Measurements from ENCODE around the gene CBFA2T2.

The CBFA2T2 gene

DNA sequence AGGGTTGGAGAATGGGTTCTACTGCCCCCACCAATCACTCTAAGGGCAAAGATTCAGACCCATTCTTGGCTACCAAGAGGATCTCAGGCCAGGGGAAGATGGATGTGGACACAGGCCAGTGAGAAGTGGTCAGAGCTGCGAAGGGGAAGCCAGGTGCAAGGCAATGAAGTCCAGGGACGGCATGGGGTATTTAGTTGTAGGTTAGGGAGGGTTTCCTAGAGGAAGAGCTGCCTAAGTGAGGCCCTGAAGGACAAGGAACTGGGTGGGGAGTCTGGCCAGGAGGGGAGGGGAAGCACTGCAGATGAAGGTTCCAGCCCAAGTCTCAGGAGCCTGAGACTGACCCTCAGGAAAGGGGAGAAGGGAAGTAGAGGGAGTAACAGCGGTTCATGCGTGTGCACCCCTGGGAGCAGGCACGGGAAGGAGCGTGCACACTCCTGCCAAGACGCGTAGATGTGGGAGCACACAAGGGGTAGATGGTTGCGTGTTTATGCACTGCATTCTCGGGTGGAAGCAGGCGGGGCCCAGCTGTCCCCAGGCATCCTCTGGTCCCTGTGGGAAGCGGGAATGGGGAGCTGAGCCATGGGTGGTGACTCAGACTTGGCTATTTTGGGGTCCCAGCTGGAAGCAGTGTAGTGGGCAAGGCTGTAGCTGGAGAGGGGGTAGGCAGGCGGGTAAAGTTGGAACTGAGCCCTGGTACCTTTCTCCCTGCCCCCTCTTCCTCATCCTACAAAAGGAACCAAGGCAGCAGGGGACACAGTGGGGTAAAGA lies 180.2 kb downstream of the CBFA2T2 start:
- FAIRE-seq = no peak

GRCh38 chr20:33670715-33671499 lies 181.0 kb downstream of the CBFA2T2 start:
- FAIRE-seq = no peak

DNA sequence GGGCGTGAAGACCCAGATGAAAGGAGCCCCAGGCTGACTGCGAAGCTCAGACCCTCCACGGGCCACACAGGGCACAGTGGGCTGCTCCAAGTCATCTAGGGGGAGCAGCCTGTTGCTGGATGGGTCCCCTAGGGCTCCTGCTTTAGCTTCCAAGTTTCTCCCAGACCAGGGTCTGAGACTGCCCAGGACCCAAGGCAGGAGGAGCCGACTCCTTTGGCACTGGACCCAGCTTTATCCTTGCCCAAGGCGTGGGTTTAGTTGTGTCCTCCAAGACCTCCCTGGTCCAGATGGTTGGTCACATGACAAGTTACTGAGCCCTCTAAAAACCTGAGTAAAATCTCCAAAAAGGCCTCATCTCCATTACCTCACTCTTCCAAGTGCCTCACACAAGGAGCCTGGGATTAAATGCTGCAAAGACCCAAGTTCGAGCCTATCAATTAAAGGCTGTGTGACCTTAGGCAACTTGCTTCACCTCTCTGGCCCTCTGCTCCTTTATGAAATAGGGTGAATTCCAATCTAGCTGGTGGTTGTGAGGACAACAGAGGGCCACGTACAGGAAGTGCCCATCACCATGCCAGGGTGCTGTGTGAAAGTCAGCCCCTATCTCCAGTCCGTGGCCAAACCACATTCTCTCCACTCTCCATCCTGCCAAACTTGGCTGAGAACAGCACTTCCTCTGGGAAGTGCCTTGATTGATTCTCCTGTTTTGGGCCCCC lies 181.8 kb downstream of the CBFA2T2 start:
- FAIRE-seq = no peak

GRCh38 chr20:33672426-33673113 lies 182.7 kb downstream of the CBFA2T2 start:
- FAIRE-seq = no peak

DNA sequence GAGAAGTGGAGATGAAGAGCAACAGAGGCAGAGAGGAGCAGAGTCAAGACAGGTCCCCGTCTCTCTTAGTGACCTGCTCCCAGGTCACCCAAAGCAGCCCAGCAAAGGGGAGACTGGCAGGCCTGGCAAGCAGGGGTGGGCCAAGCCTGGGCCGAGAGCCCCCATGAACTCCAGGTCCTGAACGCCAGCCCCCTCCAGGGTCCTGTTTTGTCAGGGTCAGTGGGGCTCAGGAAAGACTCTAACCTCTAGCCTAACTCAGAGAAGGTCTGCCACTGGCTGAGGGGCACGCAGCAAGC lies 183.2 kb downstream of the CBFA2T2 start:
- FAIRE-seq = no peak

DNA sequence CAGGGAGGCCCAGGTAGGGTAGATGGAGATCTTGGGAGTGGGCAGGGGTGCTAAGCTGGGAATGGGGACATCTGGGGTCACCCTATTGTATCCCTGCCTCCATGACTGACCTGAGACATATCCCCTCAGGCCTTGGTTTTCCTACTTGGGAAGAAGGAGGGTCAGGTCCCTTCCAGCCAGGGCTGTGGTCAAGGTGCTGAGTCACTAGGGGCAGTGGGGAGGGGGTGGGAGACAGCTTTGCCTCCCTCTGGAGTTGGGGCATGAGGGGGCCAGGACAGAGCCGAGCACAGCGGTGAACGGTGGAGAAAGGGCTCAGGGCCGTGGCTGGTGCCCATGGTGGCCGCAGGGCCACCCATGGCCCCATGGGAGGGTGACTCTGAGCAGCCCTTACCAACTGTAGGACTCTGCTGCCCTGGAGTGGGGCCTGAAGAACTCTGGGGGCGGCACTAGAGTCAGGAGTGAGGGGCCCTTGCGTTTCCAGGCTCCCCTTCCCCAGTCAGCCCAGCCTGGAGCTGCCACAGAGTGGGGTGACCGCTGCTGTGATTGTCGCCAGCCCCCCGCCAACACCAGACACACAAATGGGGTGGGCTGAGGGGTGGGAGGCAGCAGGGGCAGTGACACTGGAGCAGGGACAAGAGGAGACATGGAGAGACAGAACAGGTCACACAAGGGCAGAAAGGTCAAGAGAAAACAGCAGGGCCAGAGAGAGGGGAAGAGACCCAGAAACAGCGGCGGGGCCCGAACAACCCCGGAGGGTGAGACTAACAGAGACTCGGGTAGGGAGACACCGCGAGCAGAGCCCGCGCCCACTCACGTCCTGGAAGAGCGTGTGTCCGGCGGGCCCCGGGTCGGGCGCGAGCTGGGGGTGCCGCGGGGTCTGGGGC lies 183.8 kb downstream of the CBFA2T2 start:
- FAIRE-seq = no peak

DNA sequence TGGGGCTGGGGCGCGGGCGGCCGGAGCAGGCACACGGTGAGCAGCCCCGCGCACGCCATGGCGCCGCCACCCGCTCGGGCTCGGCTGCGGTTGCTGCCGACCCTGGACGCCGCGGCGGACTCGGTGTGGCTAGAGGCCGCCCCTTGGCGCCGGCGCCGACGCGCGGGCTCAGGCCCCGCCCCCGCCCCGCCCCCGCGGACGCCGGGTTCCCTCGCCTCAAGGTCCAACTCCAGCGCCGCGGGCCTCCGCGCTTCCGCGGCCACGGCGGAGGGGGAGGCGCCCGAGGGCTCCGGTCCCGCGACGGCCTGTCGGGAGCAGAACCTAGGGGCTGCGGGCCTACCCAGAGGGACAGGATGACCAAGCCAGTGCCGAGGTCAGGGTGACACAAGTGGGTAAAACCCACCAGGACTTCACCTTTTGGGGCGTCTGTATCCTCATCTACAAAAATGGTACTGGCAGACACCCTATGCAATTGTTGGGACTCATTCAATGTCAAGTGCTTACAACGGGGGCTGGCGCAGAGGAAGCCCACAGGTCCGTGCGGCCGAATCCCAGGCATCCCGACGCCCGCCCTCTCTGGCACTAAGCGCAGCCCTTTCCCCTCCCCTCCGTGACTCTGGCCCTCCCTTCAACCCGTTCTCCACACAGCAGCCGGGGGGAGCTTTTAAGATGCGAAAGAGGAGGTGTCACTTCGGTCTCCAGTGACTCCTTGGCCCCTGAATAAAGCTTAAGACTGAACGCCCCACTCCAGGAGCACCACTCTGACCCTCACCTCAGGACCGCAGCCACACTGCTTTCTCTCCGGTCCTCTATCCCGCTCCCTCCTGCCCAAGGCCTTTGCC lies 184.6 kb downstream of the CBFA2T2 start, which contains the start of gene NECAB3:
TSS of gene NECAB3 (minus strand) at position 135 of the 842 bp plus-strand sequence. CDS start at position 59, 76 bp downstream.
- FAIRE-seq = no peak

DNA sequence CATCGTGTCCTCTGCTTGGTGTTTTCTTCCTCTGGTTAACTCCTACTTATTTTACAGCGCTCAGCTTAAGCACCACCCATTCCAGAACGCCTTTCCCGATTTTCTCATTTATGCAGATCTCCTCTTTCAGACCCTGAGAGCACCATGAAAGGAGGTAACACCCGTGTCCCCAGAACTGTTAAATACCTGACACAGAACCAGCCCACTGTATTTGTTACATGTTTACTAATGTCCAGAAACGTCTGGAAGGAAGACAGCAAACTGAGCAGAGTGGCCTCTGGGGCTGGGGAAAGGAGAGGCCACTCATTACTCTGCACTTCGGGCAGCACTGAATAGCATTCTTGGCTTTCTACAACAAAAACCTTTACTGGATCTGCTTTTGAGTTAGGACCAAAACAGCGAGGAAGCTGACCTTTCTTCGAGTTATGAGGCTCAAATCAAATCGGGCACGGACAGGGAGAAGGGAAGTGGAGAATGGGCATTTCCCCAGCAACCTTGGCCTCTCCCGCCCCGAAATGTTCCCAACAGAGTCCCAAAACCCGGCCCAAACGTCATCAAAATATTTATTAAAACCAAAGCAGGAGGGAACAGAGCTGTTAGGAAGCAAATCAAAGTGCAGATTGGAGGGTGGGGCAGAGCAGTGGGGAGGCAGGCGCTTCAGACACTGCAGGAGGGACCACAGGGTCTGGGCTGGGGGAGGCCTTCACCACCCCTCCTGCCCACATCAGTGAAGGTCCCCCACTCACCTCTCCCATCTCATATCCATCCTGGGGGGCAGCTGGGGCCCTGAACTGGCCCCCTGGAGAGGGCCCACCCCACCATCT lies 185.5 kb downstream of the CBFA2T2 start:
- no peak for FAIRE-seq

GRCh38 chr20:33676121-33676520 lies 186.2 kb downstream of the CBFA2T2 start:
- no peak for FAIRE-seq

DNA sequence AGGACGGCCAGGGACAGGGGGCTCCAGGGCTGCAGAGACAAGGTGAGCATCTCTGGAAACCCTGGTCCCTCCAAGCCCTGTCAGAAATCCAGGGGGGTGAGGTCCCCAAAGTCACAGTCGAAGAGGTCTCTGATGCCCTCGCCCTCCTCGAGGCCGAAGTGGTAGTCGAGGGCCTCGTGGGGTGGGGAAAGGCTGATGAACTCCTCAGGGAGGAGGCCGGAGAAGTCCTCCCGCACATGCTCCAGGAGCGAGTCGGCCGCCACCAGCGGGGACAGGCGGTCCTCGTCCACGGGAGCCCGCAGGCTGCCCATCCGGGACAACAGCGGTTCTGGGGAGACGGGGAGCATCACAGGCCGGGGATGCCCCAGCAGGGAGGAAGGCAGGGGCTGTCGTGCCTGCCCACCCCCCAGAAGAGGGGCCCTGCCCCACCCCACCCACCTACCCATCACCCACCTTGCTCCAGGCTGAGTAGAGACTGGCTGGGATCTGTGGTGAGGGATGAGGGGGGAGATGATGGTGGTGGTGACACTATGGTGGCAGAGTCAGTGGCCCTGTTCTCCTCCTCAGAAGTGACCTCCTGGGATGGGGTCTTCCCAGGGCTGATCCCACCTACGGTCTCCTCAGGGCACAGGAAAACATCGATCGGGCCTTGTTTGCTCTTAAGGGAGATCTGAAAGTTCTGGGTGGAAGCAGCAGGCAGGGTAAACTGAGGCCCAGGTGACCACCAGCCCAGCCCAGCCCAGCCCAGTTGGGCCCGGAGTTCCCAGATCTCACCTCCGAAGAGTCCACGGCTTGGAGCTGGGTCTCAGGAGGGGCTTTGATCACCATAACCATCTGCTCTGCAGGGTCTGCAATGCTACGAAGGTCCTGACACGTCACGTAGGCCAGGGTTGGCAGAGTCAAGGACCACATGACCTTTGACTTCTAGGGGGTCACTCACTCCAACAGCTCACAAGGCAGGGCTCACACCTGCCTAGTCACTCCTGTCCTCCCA lies 187.1 kb downstream of the CBFA2T2 start:
- FAIRE-seq = no peak

DNA sequence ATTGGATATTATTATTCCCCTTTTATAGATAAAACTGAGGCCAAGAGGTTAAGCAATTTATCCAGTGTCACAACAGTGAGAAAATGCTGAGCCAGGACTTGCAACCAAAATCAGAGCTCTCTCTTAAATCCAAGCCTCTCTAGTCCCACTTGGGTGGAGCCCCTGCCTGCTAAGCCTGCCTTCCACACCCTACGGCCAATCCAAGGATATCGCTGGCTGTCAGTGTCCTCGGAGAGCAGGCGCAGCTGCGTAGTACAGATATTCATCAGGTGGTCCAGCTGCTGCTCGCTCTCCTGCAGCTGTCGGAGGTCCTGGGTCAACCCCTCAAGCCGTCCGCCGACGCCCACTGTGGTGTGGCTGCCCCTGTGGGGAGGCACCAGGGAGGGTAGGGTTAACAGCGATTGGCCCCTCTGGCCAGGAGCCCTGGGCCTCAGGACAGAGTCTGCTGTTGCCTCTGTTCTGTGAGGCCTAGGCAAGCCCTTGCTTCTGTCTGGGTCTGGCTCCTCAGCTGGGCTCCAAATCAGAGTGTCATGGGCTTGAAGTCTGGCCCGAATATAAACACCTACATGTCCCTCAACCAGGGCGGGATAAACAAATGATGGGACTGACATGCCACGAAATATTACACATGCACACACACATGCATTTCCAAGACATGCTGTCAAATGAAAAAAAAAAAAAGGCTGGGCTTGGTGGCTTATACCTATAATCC lies 188.3 kb downstream of the CBFA2T2 start:
- no peak for FAIRE-seq

GRCh38 chr20:33679758-33680485 lies 190.0 kb downstream of the CBFA2T2 start:
- FAIRE-seq = no peak

DNA sequence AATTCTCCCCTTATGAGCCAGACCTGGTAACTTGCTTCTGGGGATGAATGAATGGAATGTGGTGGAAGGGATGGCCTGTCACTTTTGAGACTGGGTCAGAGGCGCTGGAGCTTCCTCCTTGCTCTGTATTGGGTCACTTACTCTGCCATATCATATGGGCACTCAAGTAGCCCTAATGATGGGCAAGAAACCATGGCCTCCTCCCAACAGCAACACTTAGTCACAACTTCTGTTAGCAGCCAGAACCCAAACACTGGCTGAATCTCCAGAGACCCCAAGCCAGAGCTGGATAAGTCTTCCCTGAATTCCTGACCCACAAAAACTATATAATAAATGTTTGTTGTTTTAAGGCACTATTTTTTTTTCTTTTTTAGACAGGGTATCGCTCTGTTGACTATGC lies 190.8 kb downstream of the CBFA2T2 start:
- no peak for FAIRE-seq

DNA sequence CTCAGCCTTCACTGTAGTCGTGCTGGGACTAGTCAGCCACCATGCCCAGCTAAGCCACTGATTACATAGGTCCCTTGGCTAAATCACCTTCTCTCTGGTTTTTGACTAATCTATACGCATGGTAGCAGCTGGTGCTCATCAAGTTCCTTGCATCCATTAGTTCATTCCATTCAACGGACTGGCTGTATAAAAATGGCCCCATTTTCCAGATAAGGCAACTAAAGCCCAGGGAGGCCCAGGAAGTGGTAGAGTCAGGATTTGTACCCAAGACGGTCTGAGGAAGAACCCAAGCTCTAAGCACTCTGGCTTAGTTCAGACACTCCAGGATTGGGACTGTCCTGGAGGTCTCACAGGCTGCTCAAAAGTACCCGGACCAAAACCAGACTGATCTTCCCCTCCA lies 191.4 kb downstream of the CBFA2T2 start:
- no peak for FAIRE-seq

- no peak for FAIRE-seq
These were observed 191.9 kb downstream of the CBFA2T2 start for GRCh38 chr20:33681728-33682353.

DNA sequence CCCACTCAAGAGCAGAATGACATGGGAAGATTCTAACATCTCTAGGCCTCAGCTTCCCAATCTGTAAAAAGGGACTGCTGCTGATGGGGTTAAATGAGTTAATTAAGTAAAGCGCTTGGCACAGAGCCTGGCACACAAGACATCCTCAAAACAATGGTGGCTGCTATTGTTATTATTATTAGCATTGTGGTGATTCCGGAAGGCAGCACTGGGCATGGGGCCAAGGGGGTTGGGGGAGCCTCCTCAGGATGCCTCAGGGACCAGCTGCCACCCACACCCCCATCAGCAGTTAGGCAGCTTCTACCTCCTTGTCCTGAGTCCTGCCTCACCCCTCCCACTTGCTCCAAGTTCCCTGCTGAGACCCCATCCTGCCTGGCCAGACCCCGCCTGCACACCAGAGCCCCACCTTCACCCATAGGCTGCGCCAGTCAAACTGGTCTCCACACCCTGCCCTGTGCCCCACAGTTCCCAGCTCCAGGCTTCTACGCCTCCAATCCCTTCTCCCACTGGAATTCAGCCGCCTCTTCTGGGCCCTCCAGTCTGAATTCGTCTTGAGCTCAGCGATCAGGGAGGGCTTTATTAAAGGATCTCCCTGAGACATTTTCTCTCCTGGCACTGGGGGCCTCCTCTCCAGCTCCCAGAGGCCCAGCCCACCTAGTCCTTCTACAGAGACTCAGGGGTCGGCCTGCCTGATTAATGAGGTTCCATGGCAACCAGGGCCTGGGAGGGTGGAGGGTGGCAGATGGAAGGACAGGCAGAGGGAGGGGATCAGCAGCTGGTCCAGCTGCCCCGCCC lies 194.8 kb downstream of the CBFA2T2 start:
- no peak for FAIRE-seq
